ENCODE data around the gene KRTAP10-11. TPM values are rescaled to one million over a fixed set of nuclear protein-coding genes. Genes with fewer than 3 reads are reported as not detected.
A peak's percentile ranks its signal among the peaks of the same experiment; 100 is the strongest.

KRTAP10-11 gene
- total and polyA plus RNA-seq, 11 donors = not detected

DNA sequence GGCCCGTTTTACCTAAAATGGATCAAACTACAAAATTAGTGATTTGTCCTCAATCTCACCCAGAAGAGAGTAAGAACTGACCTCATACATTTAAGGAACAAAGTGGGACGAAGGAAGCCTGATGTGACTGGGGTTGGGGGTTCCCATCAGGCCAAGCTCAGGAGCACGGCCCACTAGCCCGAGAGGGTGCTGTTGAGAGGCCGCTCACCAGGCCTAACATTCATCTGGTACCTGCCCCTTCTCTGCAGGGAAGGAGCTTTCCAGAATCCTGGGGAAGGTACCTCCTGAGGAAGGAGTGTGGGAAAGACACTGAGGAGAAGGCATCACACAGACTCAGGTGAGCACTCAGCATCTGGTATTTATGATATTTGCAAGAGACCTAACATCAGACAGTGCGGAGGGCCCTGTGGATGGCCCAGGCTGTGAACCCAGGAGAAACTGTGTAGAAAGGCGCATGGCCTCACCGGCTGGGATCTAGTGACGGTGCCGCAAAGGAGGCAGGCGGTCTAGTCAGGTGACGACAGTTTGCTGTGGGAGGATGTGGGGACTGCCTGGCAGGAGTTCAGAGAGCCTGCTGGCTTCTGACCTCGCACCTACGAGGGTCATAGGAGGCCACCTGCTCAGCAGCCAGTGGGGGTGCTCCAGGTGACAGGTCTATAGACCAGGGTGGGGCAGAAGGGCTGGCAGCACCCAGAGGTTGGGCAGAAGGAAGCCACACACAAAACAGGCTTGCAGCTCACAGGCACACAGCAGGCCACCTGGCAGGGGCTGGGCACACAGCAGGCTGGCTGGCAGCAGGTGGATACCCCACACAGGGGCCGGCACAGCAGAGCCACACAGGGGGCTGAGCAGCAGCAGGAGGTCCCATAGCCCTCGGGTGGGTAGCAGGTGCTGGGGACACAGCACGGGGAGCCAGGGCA lies 7.7 kb downstream of the KRTAP10-11 start:
- WGBS, 4 donors = 73 to 76% (median 75%) methylated on average over 16 to 17 of the region's 17 CpGs
- intact Hi-C loops (cut with DNase I) = no loop called here
- Histone ChIP-seq H3K27me3 (peaks cover 0 to 8% (median 0%) of the 10 kb centered on the region in 9 donors), H3K4me1 (no peaks in the 10 kb centered on the region), H3K9me3 (peaks cover 0 to 17% (median 4%) of the 10 kb centered on the region in 12 donors), H3K4me3 (no peak overlapping the region), H3K36me3 (no peaks in the 10 kb centered on the region), H3K27ac (peak overlapping the region in 1 of 12 donors; percentile 49)
- TF ChIP-seq, protein P1, sequence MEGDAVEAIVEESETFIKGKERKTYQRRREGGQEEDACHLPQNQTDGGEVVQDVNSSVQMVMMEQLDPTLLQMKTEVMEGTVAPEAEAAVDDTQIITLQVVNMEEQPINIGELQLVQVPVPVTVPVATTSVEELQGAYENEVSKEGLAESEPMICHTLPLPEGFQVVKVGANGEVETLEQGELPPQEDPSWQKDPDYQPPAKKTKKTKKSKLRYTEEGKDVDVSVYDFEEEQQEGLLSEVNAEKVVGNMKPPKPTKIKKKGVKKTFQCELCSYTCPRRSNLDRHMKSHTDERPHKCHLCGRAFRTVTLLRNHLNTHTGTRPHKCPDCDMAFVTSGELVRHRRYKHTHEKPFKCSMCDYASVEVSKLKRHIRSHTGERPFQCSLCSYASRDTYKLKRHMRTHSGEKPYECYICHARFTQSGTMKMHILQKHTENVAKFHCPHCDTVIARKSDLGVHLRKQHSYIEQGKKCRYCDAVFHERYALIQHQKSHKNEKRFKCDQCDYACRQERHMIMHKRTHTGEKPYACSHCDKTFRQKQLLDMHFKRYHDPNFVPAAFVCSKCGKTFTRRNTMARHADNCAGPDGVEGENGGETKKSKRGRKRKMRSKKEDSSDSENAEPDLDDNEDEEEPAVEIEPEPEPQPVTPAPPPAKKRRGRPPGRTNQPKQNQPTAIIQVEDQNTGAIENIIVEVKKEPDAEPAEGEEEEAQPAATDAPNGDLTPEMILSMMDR (IDR thresholded peaks at IDR 0.05) = no peak
- no peak for TF ChIP-seq POLR2A (IDR thresholded peaks at IDR 0.05)
- DNase-seq (peak in 1 of 5 donors; percentile 55), ATAC-seq (no peak)

DNA sequence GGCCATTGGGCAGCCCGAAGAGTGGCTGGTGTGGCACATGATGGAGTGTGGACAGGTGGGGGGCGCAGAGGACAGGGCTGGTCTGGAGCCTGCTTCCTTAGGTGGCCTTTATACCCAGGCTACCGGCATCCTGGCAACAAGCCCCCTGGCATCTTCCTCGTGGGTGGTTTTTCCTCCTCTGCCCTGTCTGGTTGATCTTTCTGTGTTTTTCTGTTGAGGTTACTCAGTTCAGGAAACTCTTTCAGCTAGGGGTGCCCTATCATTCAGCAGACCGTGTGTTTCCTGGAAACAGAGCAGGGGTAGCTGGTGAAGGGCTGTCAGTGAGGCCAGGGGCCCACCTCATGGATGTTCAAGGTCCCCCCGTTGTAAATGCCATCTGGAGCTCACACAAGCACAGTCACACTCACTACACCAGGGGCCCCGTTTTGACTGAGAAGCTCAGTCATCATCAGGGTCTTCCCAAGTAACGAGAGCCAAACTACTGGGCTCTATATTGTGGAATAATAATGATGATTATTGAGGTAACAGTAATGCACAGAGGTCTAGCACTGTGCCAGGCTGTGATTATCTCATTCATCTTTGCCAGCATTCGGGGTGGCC lies 8.5 kb downstream of the KRTAP10-11 start, which contains the start of gene KRTAP12-4:
TSS of gene KRTAP12-4 (minus strand) at position 84 of the 600 bp plus-strand sequence. CDS start at position 39, 45 bp downstream.
- Histone ChIP-seq H3K27me3 (peaks cover 0 to 8% (median 0%) of the 10 kb centered on the region in 9 donors), H3K36me3 (no peaks in the 10 kb centered on the region), H3K4me1 (peaks cover 0 to 4% (median 0%) of the 10 kb centered on the region in 12 donors), H3K27ac (peak within 1 kb of the TSS in 1 of 12 donors; percentile 49), H3K9me3 (peaks cover 0 to 17% (median 4%) of the 10 kb centered on the region in 12 donors), H3K4me3 (no peak within 1 kb of the TSS)
- WGBS, 4 donors = 69 to 76% (median 72%) methylated on average over 9 of the region's 9 CpGs
- intact Hi-C loops (cut with DNase I) = no loop called here
- ATAC-seq = no peak
- TF ChIP-seq POLR2A (IDR thresholded peaks at IDR 0.05) = no peak
- TF ChIP-seq, protein P1 (IDR thresholded peaks at IDR 0.05) = no peak
- DNase-seq = no peak

DNA sequence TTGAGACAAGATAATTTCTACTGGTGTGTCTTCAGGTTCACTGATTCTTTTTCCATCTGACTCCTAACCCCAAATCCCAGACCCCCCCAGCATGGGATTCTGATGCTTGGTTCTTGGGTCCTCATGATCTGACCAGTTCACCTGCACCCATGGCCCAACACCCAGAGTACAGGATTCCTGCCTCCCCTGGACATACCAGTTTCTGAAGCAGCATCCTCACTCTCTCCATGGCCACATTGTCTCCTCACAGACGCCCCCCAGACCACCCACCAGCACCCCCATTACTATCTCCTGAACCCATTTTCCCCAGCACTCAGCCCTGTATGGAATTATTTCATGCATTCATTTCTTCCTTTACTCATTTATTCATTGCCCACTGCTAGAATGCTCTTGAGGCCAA lies 10.7 kb downstream of the KRTAP10-11 start:
- 44 to 71% (median 64%) methylated on average over 1 of the region's 1 CpG for WGBS, 4 donors
- intact Hi-C loops (cut with DNase I) = no loop called here
- peak overlapping the region in 1 of 12 donors; percentile 74 for H3K27ac ChIP-seq
- DNase-seq (no peak), ATAC-seq (no peak)
- H3K9me3 ChIP-seq = peaks cover 0 to 17% (median 4%) of the 10 kb centered on the region in 12 donors
- H3K4me3 ChIP-seq = no peak overlapping the region
- TF ChIP-seq POLR2A (IDR thresholded peaks at IDR 0.05) = no peak
- TF ChIP-seq, protein P1 (IDR thresholded peaks at IDR 0.05) = no peak
- peaks cover 0 to 4% (median 0%) of the 10 kb centered on the region in 12 donors for H3K4me1 ChIP-seq
- peaks cover 0 to 8% (median 0%) of the 10 kb centered on the region in 9 donors for H3K27me3 ChIP-seq
- H3K36me3 ChIP-seq = no peaks in the 10 kb centered on the region
